SK-N-MC (cell line): ENCODE measurements around the gene SPATS2L.

Experiments used
- DNase-seq: peaks from one replicate; pipeline ENCODE4 v3.0.0-alpha.2; 2011; ENCODE audit warnings: low read depth, low spot score
- H3K27ac ChIP-seq: fragments of 200-600 bp; sonication (generic); 2 replicates; pipeline ENCODE4 v1.5.1; 2016; ENCODE audit warnings: mixed run types
- H3K36me3 ChIP-seq: fragments of 200-600 bp; sonication (generic); 2 replicates; pipeline ENCODE4 v1.6.1; 2017; ENCODE audit warnings: antibody characterized with exemption, low read length, mixed read lengths; ENCODE audit not compliant: insufficient read depth
- H3K4me3 ChIP-seq: fragments of 200-600 bp; sonication (generic); 2 replicates; pipeline ENCODE4 v1.5.1; 2016
- H3K9ac ChIP-seq: fragments of 200-600 bp; sonication (generic); 2 replicates; pipeline ENCODE4 v1.8.0; 2017; ENCODE audit warnings: mixed run types, mixed read lengths; ENCODE audit not compliant: insufficient read length
- H3K9me3 ChIP-seq: fragments of 200-600 bp; sonication (generic); 2 replicates; pipeline ENCODE4 v1.6.1; 2017; ENCODE audit warnings: low read depth, mild to moderate bottlenecking, antibody characterized with exemption, low read length, moderate library complexity, mixed read lengths
- EZH2 ChIP-seq: fragments of 200-600 bp; sonication (generic); IDR thresholded peaks from one replicate; pipeline ENCODE4 v1.6.1; 2017; ENCODE audit warnings: antibody characterized with exemption
- FOXP2 ChIP-seq: optimal IDR thresholded peaks from 2 replicates; pipeline ENCODE3; 2011; ENCODE audit warnings: mild to moderate bottlenecking, moderate library complexity; ENCODE audit not compliant: insufficient read depth; ENCODE audit errors: extremely low read length, control extremely low read depth
- POLR2AphosphoS5 ChIP-seq: IDR thresholded peaks from 2 replicates; pipeline ENCODE4 v1.6.1; 2012; ENCODE audit warnings: mild to moderate bottlenecking, low read depth, low read length, borderline replicate concordance

Gene SPATS2L

DNA sequence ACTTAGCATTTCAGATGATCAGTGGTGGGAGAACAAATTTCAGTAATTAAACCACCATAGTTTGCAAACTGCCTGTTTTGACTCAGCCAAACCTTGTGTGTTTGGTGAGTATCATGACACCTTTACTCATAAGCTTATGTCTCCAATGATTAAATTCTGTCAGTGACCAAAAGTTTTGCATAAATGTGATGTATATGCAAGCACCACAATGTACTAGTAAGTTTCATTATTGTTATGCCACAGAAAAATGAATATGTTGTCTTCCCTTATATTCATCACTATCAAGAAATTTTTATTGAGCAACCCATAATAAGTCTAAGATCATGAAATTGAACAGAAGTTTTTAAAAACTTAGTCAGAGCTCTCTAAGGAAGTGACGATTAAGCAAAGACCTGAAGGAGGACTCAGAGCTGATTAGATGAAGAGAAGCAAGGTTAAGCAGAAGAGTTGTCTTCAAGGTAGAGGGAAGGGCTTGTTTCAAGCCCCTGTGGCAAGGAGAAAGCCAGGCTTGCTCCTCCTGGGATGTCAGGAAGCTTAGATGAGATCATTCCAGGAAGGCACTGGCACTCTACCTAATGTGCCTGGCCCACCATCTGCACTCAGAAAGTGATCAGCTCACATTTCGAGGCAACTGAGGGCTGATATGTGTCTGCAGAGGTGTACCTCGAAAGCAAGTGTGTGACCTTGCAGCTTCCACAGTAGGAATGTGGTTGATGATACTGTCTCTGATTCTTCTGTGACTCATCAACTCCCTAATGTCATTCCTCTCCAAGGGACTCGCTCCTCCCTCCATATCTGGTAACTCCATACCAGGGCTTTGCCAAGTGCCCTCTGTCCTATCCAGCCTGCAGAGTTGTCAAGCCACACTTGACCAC, 148.7 kb downstream of the SPATS2L start:
- TF ChIP-seq EZH2: no peak
- TF ChIP-seq FOXP2: no peak
- TF ChIP-seq POLR2AphosphoS5: no peak
- Histone ChIP-seq H3K9me3 (no peaks in the 10 kb centered on the region), H3K4me3 (no peak overlapping the region), H3K27ac (no peak overlapping the region), H3K9ac (no peak overlapping the region), H3K36me3 (no peaks in the 10 kb centered on the region)
- no peak for DNase-seq

DNA sequence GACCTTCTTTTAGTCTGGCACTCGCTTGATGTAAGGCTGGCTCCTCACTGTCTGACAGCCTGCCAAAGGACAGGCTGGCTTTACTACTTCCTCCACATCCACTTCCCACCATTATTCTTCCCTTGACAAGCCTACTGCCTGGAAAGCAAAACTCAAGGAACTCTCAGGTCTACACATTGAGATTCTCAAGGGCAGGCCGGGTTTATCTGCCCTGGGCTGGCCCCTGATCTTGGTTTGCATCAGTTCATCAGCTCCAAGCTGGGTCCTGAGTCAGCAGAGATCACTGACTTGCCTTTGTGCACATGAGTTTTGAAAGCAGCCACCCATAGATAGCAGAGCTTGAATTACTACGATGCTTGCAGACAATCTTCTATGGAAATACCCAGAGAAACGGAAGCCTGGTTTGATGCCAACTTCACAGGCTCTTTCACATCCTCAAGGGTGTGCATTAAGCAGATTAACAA, 149.5 kb downstream of the SPATS2L start:
- no peaks in the 10 kb centered on the region for H3K9me3 ChIP-seq
- H3K27ac ChIP-seq: no peak overlapping the region
- TF ChIP-seq EZH2: no peak
- TF ChIP-seq FOXP2: no peak
- no peak for TF ChIP-seq POLR2AphosphoS5
- H3K4me3 ChIP-seq: no peak overlapping the region
- H3K36me3 ChIP-seq: no peaks in the 10 kb centered on the region
- no peak overlapping the region for H3K9ac ChIP-seq
- no peak for DNase-seq

DNA sequence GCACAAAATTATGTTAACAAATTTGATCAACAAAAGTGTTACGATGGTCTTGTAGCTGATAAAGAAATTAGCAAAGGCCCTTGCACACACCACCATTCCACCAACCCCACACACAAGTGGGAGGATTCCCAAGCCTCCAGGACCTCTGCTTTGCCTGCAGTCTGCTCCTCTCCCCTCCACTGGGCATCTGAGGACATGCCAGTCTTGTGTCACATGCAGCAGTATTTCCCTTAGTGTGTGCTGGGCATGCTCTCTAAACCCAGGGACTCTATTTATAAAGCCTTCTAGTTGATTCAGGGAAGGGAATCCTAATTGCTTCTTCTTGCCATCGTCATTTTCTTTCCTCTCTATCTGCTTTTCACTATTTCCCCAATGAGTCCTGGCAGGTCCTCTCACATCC, 150.1 kb downstream of the SPATS2L start:
- H3K27ac ChIP-seq: no peak overlapping the region
- DNase-seq: no peak
- no peaks in the 10 kb centered on the region for H3K9me3 ChIP-seq
- no peaks in the 10 kb centered on the region for H3K36me3 ChIP-seq
- no peak overlapping the region for H3K4me3 ChIP-seq
- H3K9ac ChIP-seq: no peak overlapping the region
- TF ChIP-seq POLR2AphosphoS5: no peak

DNA sequence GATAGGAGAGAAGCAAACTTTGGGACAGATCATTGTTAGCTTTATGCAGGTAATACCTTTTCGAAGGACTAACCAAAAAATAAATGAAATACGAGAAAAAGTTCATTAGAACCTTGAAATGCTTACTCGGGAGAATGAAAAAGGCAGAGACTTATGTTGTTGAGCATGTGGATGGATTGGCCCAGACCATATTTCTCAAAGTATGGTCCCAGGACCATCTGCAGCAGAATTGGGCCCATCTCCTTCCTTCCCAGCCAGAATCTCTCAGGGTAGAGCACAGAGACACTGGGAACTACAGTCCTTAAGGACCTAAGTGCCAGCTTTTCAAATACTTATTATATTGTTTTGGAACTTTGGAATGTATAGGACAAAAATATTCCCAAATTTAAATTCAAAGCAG, 152.6 kb downstream of the SPATS2L start:
- Histone ChIP-seq H3K9me3 (no peaks in the 10 kb centered on the region), H3K27ac (no peak overlapping the region), H3K9ac (no peak overlapping the region), H3K4me3 (no peak overlapping the region), H3K36me3 (no peaks in the 10 kb centered on the region)
- TF ChIP-seq POLR2AphosphoS5 (no peak), FOXP2 (no peak), EZH2 (no peak)
- no peak for DNase-seq

DNA sequence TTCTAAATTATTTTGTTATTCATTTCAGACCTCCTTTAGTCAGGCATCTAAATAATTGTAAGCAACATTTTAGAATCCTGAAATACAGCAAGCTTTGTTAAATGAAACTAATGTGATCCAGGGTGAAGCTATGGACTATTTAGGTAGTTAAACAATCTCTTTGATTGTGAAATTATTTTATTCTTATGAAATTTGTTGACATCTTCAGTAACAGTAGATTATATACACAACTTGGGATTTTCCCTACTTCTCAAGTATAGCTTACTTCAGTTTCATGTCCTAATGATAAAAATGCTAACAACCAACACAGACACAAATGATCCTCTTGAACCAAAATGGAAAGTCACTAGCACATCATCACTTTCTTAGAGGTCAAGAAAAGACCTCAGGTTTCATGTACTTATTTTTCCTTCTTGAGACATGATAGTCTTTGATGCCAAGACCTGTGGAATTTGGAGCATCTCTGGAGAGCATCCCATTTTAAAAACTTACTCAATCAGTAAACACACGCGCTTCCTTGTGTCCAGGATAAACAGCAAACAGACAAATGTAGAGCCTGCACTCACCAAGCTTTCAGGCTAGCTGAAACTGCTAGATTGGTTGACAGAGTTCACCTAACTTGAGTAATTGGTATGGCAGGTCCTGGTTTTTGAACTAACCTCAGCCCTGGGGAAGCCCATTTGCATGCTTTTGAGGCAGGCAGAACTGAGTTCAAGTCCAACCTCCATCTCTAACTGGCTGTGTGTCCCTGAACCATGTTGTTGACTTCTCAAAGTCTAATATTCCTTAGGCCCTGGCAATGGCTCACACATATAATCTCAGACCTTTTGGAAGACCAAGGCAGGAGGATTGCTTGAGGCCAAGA, 155.6 kb downstream of the SPATS2L start:
- no peak for DNase-seq
- Histone ChIP-seq H3K27ac (no peak overlapping the region), H3K36me3 (no peaks in the 10 kb centered on the region), H3K9ac (no peak overlapping the region), H3K9me3 (no peaks in the 10 kb centered on the region), H3K4me3 (no peak overlapping the region)
- no peak for TF ChIP-seq EZH2
- no peak for TF ChIP-seq FOXP2
- no peak for TF ChIP-seq POLR2AphosphoS5

DNA sequence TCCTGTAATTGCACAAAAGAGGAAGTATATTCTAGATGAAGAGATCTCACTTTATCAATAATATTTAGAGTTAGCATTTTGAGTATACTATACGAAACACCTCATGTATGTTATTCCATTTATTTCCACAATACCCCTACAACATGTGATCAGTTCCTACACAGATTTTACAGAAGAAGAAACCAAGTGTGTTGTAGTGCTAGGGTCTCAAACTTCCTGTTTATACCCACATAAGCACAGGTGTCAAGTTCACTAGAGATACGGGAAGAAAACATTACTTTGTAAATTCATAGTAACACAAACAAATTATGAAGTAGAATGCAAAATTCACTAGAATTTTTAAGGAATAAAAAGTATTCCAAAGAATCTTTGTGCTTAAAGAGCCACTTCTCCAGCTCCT, 157.0 kb downstream of the SPATS2L start:
- peaks cover 4% of the 10 kb centered on the region; the same call in 1 of the 2 replicates for H3K36me3 ChIP-seq
- DNase-seq: no peak
- no peak for TF ChIP-seq POLR2AphosphoS5
- TF ChIP-seq FOXP2: no peak
- no peak for TF ChIP-seq EZH2
- no peak overlapping the region for H3K9ac ChIP-seq
- no peak overlapping the region for H3K27ac ChIP-seq
- no peak overlapping the region for H3K4me3 ChIP-seq
- H3K9me3 ChIP-seq: no peaks in the 10 kb centered on the region

DNA sequence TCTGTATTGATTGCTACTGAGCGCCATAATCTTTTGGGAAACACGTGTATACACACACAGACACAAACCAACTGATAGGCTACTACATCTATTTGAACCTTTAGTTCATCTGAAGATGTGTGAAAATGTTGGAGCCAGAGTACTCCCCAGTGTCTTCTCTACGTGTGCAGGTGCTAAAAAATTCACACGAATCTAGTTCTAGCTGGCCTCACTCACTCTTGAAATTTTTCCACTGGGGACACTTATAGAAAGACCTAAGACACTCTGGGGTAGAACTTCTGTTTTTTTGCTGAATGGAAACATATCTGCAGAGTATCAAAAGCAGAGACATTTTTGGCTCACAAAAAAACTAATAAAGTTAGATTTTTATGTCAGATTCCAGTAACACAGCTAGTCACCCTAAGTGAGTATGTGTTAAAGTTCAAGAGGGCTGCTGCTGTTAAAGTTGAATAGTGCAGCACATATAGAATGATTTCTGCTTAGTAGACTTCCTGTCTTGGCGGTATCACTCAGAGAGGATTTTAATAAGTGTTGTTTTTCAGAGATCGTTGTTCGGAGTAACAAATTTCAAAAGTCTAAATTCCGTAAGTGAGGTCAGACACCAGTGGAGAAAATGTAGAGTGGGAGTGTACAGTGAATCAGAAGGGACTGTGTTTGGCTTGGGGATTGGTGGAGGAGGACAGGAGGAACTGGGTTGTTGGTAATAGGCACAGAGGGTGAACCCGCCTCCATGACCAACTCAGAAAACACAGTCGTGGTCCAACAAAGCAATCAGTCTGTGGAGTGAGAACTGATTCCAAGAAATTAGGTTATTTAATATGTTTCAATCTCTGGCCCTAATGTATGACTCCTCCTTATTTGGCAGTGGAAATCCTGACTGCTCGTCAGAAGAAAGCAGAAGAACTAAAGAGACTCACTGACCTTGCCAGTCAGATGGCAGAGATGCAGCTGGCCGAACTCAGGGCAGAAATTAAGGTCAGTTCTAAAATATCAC, 160.2 kb downstream of the SPATS2L start:
- Histone ChIP-seq H3K36me3 (peaks cover 4% of the 10 kb centered on the region; the same call in 1 of the 2 replicates), H3K9me3 (no peaks in the 10 kb centered on the region), H3K9ac (no peak overlapping the region), H3K4me3 (no peak overlapping the region), H3K27ac (no peak overlapping the region)
- TF ChIP-seq POLR2AphosphoS5 (no peak), FOXP2 (no peak), EZH2 (no peak)
- no peak for DNase-seq
